ENCODE data around the gene SLC2A13. TPM values are rescaled to one million over a fixed set of nuclear protein-coding genes. Genes with fewer than 3 reads are reported as not detected.

Gene SLC2A13
- total and polyA plus RNA-seq, 8 donors, result 0.93 to 87.5 (median 4.0) TPM

- H3K4me3 ChIP-seq, result peak overlapping the region; percentile 10 to 24 (median 17)
- H3K27ac ChIP-seq, result peak overlapping the region in 1 of 5 donors; percentile 39
- H3K4me1 ChIP-seq, result peaks cover 0 to 12% (median 7%) of the 10 kb centered on the region in 4 donors
- 61 to 86% (median 69%) methylated on average over 3 of the region's 3 CpGs for WGBS, 5 donors
- intact Hi-C loops (cut with DNase I; ENCODE audit: low total_unique reads), result loop anchor here (5.0 kb wide), 1 partner anchor 96 kb away; the partner anchor contains the start of gene SLC2A13
- no peak for DNase-seq
- H3K36me3 ChIP-seq, result no peaks in the 10 kb centered on the region
- H3K27me3 ChIP-seq, result no peaks in the 10 kb centered on the region
- H3K9me3 ChIP-seq, result no peaks in the 10 kb centered on the region
- TF ChIP-seq, protein P1, sequence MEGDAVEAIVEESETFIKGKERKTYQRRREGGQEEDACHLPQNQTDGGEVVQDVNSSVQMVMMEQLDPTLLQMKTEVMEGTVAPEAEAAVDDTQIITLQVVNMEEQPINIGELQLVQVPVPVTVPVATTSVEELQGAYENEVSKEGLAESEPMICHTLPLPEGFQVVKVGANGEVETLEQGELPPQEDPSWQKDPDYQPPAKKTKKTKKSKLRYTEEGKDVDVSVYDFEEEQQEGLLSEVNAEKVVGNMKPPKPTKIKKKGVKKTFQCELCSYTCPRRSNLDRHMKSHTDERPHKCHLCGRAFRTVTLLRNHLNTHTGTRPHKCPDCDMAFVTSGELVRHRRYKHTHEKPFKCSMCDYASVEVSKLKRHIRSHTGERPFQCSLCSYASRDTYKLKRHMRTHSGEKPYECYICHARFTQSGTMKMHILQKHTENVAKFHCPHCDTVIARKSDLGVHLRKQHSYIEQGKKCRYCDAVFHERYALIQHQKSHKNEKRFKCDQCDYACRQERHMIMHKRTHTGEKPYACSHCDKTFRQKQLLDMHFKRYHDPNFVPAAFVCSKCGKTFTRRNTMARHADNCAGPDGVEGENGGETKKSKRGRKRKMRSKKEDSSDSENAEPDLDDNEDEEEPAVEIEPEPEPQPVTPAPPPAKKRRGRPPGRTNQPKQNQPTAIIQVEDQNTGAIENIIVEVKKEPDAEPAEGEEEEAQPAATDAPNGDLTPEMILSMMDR (IDR thresholded peaks at IDR 0.05), result no peak
- TF ChIP-seq POLR2A (IDR thresholded peaks at IDR 0.05) (no peak), EP300 (IDR thresholded peaks at IDR 0.05) (no peak), POLR2AphosphoS5 (IDR thresholded peaks at IDR 0.05) (no peak)
Observed at GRCh38 chr12:40011775-40012129, 94.1 kb downstream of the SLC2A13 start.

GRCh38 chr12:40010899-40011774 lies 94.7 kb downstream of the SLC2A13 start:
- Histone ChIP-seq H3K36me3 (no peaks in the 10 kb centered on the region), H3K27ac (peak overlapping the region in 1 of 5 donors; percentile 39), H3K4me3 (peak overlapping the region; percentile 10 to 24 (median 17)), H3K27me3 (no peaks in the 10 kb centered on the region), H3K4me1 (peaks cover 0 to 12% (median 7%) of the 10 kb centered on the region in 4 donors), H3K9me3 (no peaks in the 10 kb centered on the region)
- intact Hi-C loops (cut with DNase I; ENCODE audit: low total_unique reads), result loop anchor here (5.0 kb wide), 1 partner anchor 96 kb away; the partner anchor contains the start of gene SLC2A13
- 56 to 63% (median 59%) methylated on average over 11 of the region's 11 CpGs for WGBS, 5 donors
- TF ChIP-seq, protein P1 (IDR thresholded peaks at IDR 0.05), result peak in 4 of 7 experiments; percentile 21 to 84 (median 62)
- TF ChIP-seq POLR2AphosphoS5 (IDR thresholded peaks at IDR 0.05) (peak in 1 of 3 donors; percentile 27), POLR2A (IDR thresholded peaks at IDR 0.05) (no peak)
- DNase-seq, result peak; percentile 45 to 81

- Histone ChIP-seq H3K4me3 (no peak overlapping the region), H3K4me1 (no peaks in the 10 kb centered on the region), H3K9me3 (peaks cover 6 to 30% (median 15%) of the 10 kb centered on the region in 4 donors), H3K27ac (no peak overlapping the region), H3K27me3 (no peaks in the 10 kb centered on the region), H3K36me3 (no peaks in the 10 kb centered on the region)
- intact Hi-C loops (cut with DNase I; ENCODE audit: low total_unique reads), result no loop called here
- TF ChIP-seq POLR2A (IDR thresholded peaks at IDR 0.05), result no peak
- peak; percentile 30 to 37 for DNase-seq
- 48 to 73% (median 56%) methylated on average over 4 of the region's 4 CpGs for WGBS, 5 donors
Observed at GRCh38 chr12:40002178-40003169, 103.4 kb downstream of the SLC2A13 start.

- TF ChIP-seq POLR2A (IDR thresholded peaks at IDR 0.05), result no peak
- Histone ChIP-seq H3K4me3 (no peak overlapping the region), H3K27me3 (no peaks in the 10 kb centered on the region), H3K9me3 (peaks cover 8 to 35% (median 17%) of the 10 kb centered on the region in 4 donors), H3K36me3 (no peaks in the 10 kb centered on the region), H3K4me1 (no peaks in the 10 kb centered on the region), H3K27ac (no peak overlapping the region)
- DNase-seq, result no peak
- intact Hi-C loops (cut with DNase I; ENCODE audit: low total_unique reads), result no loop called here
Observed at GRCh38 chr12:40001406-40001805, 104.5 kb downstream of the SLC2A13 start.

DNA sequence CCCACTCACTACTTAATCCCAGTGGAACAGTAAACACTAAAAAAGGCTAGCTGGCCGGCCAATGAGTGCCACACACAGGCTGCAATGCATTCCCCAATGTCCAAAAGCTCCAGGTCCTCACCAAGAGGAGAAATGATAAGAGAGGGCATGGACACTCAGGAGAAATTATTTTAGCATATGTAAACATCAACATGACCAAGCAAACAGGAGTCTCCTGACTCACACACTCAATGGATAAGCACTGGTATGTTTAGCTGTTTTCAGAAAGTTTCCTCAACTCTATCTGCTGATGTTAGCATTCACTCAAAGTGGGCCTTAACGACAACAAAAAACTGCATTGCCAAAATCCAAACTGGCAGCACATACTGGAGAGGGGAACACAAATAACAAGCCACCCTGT lies 105.0 kb downstream of the SLC2A13 start:
- H3K4me3 ChIP-seq, result no peak overlapping the region
- intact Hi-C loops (cut with DNase I; ENCODE audit: low total_unique reads), result no loop called here
- WGBS, 5 donors, result 45 to 98% (median 93%) methylated on average over 2 of the region's 2 CpGs
- DNase-seq, result no peak
- no peaks in the 10 kb centered on the region for H3K36me3 ChIP-seq
- H3K27me3 ChIP-seq, result no peaks in the 10 kb centered on the region
- H3K4me1 ChIP-seq, result no peaks in the 10 kb centered on the region
- peaks cover 8 to 37% (median 20%) of the 10 kb centered on the region in 4 donors for H3K9me3 ChIP-seq
- TF ChIP-seq POLR2AphosphoS5 (IDR thresholded peaks at IDR 0.05) (no peak), POLR2A (IDR thresholded peaks at IDR 0.05) (no peak), EP300 (IDR thresholded peaks at IDR 0.05) (no peak)
- TF ChIP-seq, protein P1 (IDR thresholded peaks at IDR 0.05), result no peak
- no peak overlapping the region for H3K27ac ChIP-seq
